Fibroblast of lung (primary cell): ENCODE data around the gene PSMA7.

Experiments
- CTCF ChIP-seq, 2 donors: IDR thresholded peaks in 1 of 2; conservative IDR thresholded peaks in 1 of 2; 1 replicate in 1 of 2; 2 replicates in 1 of 2; pipeline ENCODE4 v1.5.1; 2011 to 2012; ENCODE audit warnings: low read length in 2 of 2, control low read depth in 1 of 2, inconsistent platforms in 1 of 2, low read depth in 1 of 2, mild to moderate bottlenecking in 1 of 2
- EZH2 ChIP-seq: IDR thresholded peaks from 2 replicates; pipeline ENCODE4 v1.5.1; 2012; ENCODE audit warnings: low read length, control low read depth, mild to moderate bottlenecking; ENCODE audit errors: missing control alignments

- TF ChIP-seq EZH2 (no peak), CTCF (conservative IDR thresholded peaks at IDR 0.05 in 1 of 2, IDR thresholded peaks at IDR 0.05 in 1 of 2; ENCODE audit: low read depth in 1 of 2, low read length in 2 of 2) (no peak)
Observed at GRCh38 chr20:62160876-62161275, 17.7 kb upstream of the PSMA7 start.
